GM18519 (cell line): Measurements from ENCODE around the gene UNC5B.

Source experiments
- ATAC-seq: cut with Tn5 transposase; IDR thresholded peaks from one replicate; pipeline ENCODE4 v1.9.1; 2021; ENCODE audit warnings: mild to moderate bottlenecking, moderate library complexity; ENCODE audit not compliant: unreplicated experiment, low FRiP score

The UNC5B gene

DNA sequence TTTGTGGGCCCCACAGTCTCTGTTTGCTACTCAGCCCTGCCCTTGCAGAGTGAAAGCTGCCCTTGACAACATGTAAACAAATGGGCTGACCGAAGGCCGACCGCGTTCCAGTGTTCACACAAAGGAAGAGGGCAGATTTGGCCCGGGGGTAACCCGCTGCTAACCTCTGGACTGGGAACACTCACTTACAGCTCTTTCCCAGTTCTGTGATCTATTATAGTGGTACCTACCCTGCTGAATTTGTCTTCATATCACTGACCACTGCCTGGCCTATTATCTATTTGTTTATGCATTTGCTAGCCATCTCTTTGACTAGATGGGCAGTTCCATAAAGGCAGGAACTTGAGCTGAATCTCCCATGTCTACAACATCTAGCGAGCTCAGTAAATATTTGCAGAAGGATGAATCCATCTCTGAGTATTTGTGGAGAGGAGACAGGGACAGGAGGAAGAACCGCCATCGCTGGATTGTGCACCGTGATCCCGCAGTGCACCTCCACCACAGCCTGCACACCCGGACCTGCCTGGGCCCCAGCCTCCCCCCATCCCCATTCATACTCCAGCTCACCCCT lies 121.9 kb downstream of the UNC5B start:
- ATAC-seq: no peak

DNA sequence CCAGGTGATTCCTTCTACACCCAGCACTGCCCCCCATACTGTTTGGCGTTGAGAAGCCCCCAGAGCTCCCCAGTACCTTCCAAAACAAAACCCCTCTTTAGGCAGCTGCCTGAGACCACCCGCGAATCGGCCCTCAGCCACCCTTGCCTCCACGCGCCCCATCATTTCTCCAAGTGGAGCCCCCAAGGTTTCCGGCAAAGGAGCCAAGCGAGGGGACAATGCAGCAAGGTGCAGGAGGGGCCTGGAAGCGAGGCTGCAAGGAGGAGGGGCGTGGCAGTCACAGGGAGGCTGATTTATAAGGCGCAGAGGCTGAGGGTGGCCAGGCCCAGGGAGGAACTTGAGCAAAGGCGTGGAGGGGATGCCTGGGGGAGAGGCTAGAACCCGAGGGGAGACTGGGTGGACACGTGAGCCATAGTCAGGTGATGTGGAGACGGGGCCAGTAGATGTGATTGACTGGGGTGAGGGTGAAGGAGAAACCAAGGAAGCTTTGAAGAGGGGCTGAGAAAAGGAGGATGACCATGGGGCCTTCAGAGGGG lies 122.9 kb downstream of the UNC5B start:
- no peak for ATAC-seq

DNA sequence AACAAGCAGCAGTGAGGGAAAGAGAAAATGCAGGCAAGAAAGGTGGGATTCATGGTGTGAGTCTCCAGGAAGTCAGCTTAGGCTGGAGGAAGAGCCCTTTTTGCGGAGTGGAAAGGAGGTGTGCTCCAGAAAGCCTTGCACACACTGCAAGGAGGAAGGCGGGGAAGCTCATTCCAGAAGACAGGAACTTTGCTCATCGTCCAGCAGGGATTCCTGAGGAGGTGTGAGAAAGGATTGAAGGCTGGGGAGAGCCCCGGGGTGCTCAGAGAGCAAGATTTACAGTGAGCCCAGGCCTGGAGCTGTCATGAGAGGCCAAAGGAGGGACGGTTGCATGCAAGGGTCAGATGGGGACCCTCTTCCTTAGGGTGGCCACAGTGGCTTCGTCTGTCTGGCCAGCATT lies 124.3 kb downstream of the UNC5B start:
- ATAC-seq: no peak

DNA sequence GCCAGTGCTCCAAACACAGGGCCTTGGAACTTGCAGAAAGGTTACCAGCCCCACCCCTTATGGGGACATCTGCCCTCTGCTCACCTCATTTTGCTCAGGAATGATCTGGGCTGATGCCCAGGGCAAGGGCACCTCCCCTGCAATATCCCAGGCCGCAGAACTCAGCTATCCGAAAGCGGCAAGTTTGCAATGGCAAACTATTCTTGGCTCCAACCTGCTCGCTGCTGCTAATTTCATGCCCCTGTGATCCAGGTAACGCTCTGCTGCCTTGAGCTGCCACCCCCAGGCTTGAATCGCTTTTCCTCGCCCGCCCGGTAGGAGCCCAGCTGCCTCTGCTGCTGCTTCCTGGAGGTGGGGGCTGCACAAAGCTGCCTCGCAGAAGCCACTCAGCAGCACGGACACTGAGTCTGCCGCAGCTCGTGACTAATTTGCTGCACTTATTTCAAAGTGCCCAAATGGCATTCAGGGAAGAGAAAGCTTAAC lies 124.9 kb downstream of the UNC5B start:
- no peak for ATAC-seq

DNA sequence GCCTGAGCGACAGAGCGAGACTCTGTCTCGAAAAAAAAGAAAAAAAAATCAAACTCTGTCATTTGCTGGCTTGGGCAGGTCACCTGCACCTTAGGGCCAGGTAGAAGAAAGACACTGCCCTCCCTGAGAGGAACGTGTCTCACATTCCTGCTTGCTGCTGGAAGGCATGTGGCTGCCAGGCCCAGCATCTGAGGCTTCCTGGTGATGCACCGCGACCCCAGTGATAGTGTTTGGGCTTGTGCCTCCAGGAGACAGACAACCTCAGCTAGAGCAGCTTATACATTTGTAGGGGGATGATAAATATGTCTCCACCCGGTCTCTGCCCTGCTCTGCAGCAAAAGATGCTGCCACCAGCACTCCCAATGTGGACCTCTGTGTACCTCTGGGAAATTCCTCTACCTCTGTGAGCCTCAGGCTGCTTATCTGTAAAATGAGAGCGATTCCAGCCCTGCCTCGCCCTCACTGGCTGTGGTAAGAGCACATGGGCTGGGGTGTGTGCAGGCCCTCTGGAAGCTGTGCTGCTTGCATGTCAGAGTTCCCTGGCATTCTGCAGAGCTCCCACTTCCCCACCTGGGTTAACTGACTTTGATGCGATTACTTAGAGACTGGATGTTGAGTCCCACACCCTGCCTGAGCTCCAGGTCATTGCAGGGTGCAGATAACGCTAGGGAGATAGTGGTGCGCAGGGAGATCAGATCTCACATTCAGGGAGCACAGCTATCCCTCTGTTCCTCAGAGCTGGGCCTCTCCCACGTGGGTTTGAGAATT lies 126.5 kb downstream of the UNC5B start:
- no peak for ATAC-seq

DNA sequence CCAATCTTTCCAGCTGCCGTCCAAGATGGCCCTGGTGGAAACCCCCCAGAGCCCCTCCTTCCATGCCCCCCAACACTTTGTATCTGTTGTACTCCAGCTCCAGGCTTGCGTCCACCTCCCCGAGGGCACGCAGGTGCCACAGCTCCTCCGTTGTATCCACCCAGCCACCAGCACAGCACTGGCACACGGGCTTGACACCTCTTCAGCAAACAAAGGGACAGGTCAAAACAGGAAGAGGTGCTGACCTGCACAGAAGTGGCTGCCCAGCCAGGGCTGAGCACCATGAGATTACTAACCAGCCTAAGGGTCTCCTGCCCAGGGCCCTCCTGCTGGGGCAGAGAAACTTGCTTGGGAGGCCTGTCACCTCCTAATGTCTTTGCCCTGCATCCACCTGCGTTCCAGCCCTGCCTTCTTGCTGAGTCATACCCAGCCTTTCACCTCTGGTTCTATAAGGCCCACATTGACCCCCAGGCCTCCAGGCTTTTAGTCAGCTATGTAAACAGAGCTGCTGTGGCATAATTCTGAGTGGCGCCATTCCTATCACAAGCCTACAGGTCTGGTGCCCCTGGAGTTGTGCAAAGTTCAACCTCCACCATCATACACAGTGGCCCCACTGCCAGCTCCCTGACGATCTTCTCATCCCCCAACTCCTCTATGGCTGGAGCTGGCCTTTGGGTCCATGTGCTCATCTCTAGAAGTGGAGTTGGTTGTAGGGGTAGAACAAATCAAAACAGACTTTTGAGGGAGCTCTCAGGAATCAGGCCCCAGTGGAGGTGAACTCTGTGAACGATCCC lies 127.6 kb downstream of the UNC5B start:
- ATAC-seq: no peak

DNA sequence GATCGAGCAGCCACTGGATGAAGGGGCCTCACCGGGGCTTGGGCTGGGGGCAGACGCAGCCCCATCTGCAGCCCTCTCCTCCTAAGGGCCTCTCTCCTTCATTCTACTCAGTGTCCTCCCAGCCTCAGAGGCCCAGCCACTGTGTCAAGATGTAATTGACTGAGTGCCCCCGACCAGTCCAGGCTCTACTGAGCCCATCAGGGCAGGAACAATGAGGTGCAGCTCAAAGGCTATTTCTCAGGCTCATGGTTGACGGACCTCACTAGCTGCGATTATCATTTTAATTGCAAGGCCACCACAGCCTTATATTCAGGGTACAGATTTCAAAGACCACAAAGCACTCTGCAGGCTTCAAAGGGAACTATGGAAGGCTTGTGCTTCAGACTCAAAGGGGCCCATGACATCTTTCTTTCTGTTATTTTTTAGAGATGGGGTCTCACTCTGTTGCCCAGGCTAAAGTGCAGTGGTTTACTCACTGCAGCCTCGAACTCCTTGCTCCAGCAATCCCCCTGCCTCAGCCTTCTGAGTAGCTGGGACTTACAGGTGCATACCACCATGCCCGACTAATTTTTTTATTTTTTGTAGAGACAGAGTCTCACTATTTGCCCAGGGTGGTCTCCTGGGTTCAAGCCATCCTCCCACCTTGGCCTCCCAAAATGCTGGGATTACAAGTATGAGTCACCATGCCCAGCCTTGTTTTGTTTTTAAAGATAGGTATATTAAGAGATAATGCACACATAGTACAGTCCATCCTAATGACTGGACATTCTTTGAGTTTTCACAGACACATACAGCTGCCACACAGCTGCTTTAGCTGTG lies 130.4 kb downstream of the UNC5B start:
- ATAC-seq: no peak

DNA sequence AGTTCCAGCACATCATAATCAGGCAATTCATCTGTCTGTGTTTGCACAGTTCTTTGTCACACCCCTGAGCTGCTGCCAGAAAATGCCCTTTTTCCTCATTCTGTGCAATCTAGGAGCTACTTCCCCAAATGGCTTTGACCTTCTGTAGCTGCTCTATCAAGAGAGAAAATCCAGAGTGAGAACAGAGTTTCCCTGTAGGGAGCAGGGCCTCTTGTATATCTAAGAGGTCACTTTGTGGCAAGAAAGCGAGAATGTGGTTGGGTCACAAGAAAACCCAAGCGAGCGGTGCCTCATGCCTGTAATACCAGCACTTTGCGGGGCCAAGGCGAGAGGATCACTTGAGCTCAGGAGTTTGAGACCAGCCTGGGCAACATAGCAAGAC lies 131.0 kb downstream of the UNC5B start:
- no peak for ATAC-seq

DNA sequence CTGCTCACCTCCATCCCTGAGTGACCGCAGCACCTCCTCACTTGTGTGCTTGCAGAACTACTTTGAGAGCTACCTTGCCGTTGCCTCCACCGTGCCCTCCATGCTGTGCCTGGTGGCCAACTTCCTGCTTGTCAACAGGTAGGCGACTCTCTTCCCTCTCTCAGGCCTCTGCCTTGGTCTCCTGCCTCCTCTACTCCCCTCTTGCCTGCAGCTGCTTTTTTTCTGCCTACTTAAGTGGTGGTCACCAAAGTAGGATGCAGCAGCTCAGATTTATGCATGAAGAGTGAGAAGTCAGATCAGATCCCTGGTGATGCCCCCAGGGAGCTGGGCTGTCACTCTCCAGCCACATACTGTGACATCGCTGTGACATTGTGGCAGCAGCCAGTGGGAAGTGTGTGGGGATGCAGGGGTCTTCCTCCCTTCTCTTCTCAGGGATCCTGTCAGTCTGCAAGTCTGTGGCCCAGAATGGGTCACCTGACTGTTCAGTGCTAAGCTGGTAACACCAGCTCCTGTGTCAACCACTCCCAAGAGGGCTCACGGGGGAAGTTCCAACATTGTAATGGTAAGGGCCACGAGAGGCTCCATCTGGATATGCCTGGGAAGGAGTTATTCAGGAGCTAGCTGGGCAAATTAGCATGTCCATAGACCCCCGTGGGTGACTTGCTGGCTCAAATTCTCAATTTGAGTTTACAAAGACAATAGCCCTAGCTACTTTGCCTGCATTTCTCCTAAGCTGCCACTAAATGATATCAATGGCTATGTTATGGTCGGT lies 132.0 kb downstream of the UNC5B start:
- ATAC-seq: no peak

DNA sequence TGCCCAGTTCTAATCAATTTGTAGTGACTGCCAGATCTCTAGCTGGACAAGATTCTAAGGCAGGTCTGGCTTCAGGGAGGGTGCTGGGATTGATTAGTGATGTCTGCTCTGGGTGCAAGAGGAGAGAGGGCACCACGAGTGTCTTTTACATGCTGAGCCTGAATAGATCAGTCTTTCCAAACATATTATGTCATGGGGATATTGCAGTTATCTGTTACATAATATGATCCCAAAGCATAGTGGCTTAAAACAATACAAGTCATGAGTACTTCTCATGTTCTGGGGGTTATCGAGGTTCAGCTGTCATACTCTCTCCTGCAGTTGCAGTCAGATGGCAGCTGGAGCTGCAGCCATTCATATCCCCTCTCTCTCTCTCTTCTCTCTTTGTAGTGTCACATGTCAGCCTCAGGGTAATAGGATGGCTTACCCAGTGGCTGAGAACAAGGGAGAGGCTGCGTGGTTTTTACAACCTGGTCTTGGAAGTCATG lies 132.7 kb downstream of the UNC5B start:
- no peak for ATAC-seq

DNA sequence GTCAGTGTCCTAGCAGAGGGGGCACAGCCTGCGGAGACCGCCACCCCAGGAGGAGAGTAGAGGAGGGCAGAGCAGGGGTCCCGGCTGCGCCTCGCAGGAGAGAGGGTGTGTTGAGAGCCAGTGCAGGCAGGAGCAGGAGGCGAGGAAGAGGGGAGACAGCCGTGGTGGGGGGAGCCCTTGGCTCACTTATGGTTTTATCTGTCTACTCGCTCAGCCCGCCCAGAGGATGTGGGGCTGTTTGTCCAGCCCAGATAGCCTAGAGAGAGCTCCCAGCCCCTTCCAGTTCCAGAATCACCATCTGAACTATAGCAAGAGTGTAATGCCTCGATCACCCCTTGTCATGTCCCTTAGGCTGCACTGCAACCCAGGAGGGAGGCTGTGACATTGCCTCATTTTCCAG lies 133.3 kb downstream of the UNC5B start:
- ATAC-seq: no peak

DNA sequence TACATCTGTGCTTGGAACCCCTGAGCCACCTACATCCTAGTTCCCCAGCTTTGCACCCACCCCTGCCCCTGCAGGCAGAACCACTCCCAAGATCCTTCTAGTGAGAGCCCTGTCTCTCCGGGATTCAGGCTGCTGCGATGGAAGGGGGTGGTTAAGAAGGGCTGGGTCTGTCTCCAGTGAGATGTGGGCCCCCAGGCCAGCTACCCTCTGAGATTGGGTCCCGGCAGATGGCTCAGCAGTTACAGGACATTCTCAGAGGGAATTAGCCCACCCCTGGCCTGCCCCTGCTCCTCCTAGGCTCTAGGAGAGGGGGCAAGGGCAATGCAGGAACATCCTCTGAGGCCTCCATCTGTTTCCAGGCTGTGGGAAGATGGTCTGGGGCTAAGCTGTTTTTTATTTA lies 134.4 kb downstream of the UNC5B start:
- ATAC-seq: no peak

DNA sequence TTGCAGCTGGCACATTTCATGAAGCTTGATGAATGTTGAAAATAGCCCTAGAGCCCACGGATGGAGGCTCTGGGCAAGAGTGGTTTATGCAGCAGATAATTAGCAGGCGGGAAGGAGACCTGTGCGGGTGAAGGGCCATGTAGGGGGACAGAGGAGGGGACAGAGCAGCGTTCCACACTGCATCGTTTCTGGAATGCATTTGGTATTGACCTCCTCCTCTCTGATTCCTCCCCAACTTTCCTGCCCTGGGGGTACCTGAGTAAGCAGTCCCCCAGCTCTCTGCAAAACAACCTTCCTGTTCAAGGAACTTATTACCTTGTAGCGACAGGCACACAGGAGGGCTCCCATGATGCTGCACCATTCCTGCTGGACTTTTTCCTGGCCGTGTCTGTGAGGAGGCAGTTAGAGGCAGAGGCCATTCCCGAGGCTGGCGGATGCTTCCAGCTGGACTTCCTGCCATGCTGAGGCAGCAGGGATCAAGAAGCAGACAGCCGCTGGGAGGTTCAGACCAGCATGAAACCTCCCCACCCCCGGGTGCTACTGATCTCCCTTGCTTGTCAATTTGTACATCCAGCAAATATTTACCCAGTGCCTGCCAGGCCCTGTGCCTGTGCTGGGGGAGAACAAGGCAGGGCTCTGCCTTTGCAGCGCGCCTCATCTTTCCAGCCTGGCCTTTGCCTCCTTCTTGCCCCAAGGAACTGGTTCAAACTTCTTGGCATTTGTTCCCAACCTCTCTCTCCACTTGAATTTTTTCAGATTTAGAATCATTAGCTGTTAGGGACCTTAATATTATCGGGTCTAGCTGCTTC lies 135.4 kb downstream of the UNC5B start:
- ATAC-seq: no peak

DNA sequence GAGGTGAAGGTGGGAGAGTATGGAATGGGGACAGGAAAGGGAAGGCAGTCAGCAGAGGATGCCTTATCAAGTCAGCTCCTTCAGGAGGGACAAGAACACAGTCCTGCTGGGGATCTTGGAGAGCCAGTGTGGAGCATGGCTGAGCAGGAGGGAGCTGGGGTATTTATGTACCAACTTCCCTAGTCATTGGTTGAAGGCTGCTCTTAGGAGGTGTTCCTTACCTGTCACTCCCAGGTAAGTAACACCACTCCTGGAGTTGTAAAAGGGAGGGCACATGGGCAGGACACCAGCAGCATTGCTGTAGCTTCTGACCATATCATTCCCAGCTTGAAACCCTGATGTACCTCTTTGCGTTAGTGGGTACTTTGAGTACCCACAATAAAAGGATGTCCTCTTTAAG lies 136.5 kb downstream of the UNC5B start:
- ATAC-seq: no peak

DNA sequence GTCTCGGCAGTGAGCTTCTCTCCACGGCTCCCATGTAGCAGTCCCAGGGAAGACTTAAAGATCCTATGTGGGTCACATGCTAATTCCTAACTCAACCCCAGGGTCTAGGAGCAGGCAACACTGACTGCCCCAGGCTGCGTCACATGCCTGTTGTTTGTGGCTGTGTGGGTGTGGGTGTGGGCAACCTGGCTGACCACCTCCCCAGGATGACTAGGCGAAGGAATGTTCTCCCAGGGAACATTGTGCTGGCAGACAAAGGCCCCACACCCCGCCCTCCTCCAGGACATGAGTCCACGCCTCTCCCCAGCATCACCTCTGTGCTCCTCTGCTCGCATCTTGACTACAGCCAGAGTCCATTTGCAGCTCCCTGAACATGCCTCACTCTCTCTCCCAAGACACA lies 137.0 kb downstream of the UNC5B start:
- ATAC-seq: no peak

DNA sequence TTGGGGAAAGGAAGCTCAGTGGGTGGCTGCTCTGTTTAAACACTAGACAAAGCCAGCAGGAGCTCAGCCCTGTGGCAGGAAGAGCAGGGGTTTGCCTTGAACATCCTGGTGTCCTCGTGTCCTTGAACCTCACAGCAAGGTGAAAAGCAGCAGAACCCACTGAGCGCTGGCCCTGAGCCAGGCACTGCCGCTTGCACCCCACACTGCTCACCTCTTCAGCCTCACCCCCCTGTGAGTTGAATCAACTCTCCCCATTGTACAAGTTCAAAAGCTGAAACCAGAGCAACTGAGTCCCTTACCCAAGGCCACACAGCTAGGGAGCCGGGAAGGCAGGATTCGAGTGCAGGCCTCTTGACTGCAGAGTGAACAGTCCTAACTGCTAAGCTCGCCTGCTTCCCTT lies 138.7 kb downstream of the UNC5B start:
- ATAC-seq: no peak

DNA sequence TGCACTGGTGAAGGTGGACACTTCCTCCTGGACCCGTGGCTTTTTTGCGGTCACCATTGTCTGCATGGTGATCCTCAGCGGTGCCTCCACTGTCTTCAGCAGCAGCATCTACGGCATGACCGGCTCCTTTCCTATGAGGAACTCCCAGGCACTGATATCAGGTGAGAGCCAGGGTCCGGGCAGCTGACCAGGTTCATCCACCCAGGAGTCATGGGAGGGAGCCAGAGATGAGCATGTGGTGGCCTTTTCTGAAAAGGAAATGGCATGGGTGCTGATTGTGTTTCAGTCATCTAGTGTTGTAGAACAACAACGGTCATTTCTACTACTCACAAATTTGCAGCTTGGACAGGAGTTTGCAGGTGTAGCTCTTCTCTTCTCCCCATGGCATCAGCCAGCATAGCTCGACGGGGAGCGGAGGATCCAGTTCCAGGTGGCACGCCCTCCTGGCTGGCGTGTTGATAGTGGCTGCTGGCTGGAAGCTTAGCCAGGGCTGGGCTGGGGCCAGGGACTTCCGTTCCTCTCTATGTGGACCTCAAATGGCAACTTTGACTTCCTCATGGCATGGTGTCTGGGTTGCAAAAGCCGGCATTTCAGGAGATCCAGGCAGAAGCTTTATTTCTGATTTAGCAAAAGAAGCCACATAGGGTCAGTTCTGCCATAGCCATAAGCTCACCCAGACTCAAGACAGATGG lies 139.4 kb downstream of the UNC5B start:
- ATAC-seq: no peak
